ENCODE measurements around the gene HBQ1.

HBQ1 gene

DNA sequence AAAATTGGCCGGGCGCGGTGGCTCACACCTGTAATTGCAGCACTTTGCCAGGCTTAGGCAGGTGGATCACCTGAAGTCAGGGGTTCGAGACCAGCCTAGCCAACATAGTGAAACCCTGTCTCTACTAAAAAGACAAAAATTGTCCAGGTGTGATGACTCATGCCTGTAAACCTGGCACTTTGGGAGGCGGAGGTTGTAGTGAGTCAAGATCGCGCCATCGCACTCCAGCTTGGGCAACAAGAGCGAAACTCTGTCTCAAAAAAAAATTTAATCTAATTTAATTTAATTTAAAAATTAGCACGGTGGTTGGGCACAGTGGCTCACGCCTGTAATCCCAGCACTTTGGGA lies 1.6 kb upstream of the HBQ1 start:
- Histone ChIP-seq H3K27me3 (ENCODE audit: insufficient read depth, low read depth) (peaks cover 45% of the 10 kb centered on the region), H3K4me1 (ENCODE audit: low read depth, poor library complexity, severe bottlenecking) (peaks cover 10% of the 10 kb centered on the region), H3K4me3 (IDR thresholded peaks at IDR 0.05; ENCODE audit: insufficient read depth, low read depth, low read length) (no peak overlapping the region), H3K79me2 (ENCODE audit: insufficient read depth, low read depth) (no peaks in the 10 kb centered on the region), H3K9ac (no peak overlapping the region), H2AFZ (ENCODE audit: low read depth) (no peak overlapping the region), H3K36me3 (ENCODE audit: insufficient read depth) (no peaks in the 10 kb centered on the region), H3K4me2 (no peak overlapping the region), H3K27ac (no peak overlapping the region), H4K20me1 (ENCODE audit: insufficient read depth) (no peaks in the 10 kb centered on the region)
- TF ChIP-seq, protein P1, sequence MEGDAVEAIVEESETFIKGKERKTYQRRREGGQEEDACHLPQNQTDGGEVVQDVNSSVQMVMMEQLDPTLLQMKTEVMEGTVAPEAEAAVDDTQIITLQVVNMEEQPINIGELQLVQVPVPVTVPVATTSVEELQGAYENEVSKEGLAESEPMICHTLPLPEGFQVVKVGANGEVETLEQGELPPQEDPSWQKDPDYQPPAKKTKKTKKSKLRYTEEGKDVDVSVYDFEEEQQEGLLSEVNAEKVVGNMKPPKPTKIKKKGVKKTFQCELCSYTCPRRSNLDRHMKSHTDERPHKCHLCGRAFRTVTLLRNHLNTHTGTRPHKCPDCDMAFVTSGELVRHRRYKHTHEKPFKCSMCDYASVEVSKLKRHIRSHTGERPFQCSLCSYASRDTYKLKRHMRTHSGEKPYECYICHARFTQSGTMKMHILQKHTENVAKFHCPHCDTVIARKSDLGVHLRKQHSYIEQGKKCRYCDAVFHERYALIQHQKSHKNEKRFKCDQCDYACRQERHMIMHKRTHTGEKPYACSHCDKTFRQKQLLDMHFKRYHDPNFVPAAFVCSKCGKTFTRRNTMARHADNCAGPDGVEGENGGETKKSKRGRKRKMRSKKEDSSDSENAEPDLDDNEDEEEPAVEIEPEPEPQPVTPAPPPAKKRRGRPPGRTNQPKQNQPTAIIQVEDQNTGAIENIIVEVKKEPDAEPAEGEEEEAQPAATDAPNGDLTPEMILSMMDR (conservative IDR thresholded peaks at IDR 0.05; ENCODE audit: low read depth, low read length), result no peak

GRCh38 chr16:179211-180092 lies 807 bp upstream of the HBQ1 start:
- Histone ChIP-seq H3K4me1 (ENCODE audit: low read depth, poor library complexity, severe bottlenecking) (peaks cover 10% of the 10 kb centered on the region), H3K79me2 (ENCODE audit: insufficient read depth, low read depth) (no peaks in the 10 kb centered on the region), H3K27ac (no peak overlapping the region), H2AFZ (ENCODE audit: low read depth) (no peak overlapping the region), H3K4me3 (IDR thresholded peaks at IDR 0.05; ENCODE audit: insufficient read depth, low read depth, low read length) (no peak overlapping the region), H3K4me2 (no peak overlapping the region), H3K36me3 (ENCODE audit: insufficient read depth) (no peaks in the 10 kb centered on the region), H4K20me1 (ENCODE audit: insufficient read depth) (no peaks in the 10 kb centered on the region), H3K27me3 (ENCODE audit: insufficient read depth, low read depth) (peaks cover 43% of the 10 kb centered on the region), H3K9ac (no peak overlapping the region)
- TF ChIP-seq, protein P1 (conservative IDR thresholded peaks at IDR 0.05; ENCODE audit: low read depth, low read length), result no peak

DNA sequence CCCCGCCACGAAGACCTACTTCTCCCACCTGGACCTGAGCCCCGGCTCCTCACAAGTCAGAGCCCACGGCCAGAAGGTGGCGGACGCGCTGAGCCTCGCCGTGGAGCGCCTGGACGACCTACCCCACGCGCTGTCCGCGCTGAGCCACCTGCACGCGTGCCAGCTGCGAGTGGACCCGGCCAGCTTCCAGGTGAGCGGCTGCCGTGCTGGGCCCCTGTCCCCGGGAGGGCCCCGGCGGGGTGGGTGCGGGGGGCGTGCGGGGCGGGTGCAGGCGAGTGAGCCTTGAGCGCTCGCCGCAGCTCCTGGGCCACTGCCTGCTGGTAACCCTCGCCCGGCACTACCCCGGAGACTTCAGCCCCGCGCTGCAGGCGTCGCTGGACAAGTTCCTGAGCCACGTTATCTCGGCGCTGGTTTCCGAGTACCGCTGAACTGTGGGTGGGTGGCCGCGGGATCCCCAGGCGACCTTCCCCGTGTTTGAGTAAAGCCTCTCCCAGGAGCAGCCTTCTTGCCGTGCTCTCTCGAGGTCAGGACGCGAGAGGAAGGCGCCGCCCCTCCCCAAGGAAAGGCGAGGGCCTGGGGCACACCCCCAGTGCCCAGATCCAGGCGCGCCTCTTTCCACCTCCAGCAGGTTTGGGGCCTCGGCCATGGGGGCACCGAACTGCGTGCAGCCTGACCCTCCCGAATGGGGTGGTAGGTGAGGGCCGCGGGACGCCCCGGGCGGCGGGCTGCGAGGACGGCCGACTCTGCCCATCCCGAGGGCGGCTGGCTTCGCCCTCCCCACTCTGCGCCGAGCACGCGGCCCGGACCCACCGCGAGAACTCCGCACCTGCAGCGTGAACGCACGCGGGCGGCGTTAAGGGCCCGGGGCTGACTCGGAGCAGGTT lies 664 bp downstream of the HBQ1 start:
- Histone ChIP-seq H3K27ac (no peak overlapping the region), H3K79me2 (ENCODE audit: insufficient read depth, low read depth) (no peaks in the 10 kb centered on the region), H3K36me3 (ENCODE audit: insufficient read depth) (no peaks in the 10 kb centered on the region), H3K4me2 (peak overlapping the region; percentile 97), H3K4me1 (ENCODE audit: low read depth, poor library complexity, severe bottlenecking) (peaks cover 10% of the 10 kb centered on the region), H4K20me1 (ENCODE audit: insufficient read depth) (no peaks in the 10 kb centered on the region), H3K9ac (peak overlapping the region; percentile 30; the same call in 1 of the 2 replicates), H3K4me3 (IDR thresholded peaks at IDR 0.05; ENCODE audit: insufficient read depth, low read depth, low read length) (no peak overlapping the region), H2AFZ (ENCODE audit: low read depth) (peak overlapping the region; percentile 94), H3K27me3 (ENCODE audit: insufficient read depth, low read depth) (peaks cover 31% of the 10 kb centered on the region)
- TF ChIP-seq, protein P1 (conservative IDR thresholded peaks at IDR 0.05; ENCODE audit: low read depth, low read length), result no peak

- Histone ChIP-seq H3K4me2 (peak overlapping the region; percentile 97), H3K9ac (no peak overlapping the region), H2AFZ (ENCODE audit: low read depth) (0 out of 2 replicates have a peak overlapping the region, but pooled peaks have one; percentile 94), H3K79me2 (ENCODE audit: insufficient read depth, low read depth) (no peaks in the 10 kb centered on the region), H3K4me3 (IDR thresholded peaks at IDR 0.05; ENCODE audit: insufficient read depth, low read depth, low read length) (no peak overlapping the region), H3K36me3 (ENCODE audit: insufficient read depth) (no peaks in the 10 kb centered on the region), H3K27ac (no peak overlapping the region), H4K20me1 (ENCODE audit: insufficient read depth) (no peaks in the 10 kb centered on the region), H3K27me3 (ENCODE audit: insufficient read depth, low read depth) (peaks cover 31% of the 10 kb centered on the region), H3K4me1 (ENCODE audit: low read depth, poor library complexity, severe bottlenecking) (peaks cover 10% of the 10 kb centered on the region)
- TF ChIP-seq, protein P1 (conservative IDR thresholded peaks at IDR 0.05; ENCODE audit: low read depth, low read length), result peak; percentile 98
These were observed 1.3 kb downstream of the HBQ1 start for GRCh38 chr16:181565-182021.
